GM21423 (cell line): ENCODE measurements around the gene CDHR5.
"Not testable (repeated sequence)": the region's sequence is repeated elsewhere in the genome, so short reads cannot be mapped to it uniquely, and the experiment has no call there.

ENCODE experiments used
- ATAC-seq: cut with Tn5 transposase; IDR thresholded peaks from one replicate; pipeline ENCODE4 v1.9.1; 2021; ENCODE audit warnings: mild to moderate bottlenecking, moderate library complexity; ENCODE audit not compliant: unreplicated experiment

Gene CDHR5, protein sequence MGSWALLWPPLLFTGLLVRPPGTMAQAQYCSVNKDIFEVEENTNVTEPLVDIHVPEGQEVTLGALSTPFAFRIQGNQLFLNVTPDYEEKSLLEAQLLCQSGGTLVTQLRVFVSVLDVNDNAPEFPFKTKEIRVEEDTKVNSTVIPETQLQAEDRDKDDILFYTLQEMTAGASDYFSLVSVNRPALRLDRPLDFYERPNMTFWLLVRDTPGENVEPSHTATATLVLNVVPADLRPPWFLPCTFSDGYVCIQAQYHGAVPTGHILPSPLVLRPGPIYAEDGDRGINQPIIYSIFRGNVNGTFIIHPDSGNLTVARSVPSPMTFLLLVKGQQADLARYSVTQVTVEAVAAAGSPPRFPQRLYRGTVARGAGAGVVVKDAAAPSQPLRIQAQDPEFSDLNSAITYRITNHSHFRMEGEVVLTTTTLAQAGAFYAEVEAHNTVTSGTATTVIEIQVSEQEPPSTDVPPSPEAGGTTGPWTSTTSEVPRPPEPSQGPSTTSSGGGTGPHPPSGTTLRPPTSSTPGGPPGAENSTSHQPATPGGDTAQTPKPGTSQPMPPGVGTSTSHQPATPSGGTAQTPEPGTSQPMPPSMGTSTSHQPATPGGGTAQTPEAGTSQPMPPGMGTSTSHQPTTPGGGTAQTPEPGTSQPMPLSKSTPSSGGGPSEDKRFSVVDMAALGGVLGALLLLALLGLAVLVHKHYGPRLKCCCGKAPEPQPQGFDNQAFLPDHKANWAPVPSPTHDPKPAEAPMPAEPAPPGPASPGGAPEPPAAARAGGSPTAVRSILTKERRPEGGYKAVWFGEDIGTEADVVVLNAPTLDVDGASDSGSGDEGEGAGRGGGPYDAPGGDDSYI

DNA sequence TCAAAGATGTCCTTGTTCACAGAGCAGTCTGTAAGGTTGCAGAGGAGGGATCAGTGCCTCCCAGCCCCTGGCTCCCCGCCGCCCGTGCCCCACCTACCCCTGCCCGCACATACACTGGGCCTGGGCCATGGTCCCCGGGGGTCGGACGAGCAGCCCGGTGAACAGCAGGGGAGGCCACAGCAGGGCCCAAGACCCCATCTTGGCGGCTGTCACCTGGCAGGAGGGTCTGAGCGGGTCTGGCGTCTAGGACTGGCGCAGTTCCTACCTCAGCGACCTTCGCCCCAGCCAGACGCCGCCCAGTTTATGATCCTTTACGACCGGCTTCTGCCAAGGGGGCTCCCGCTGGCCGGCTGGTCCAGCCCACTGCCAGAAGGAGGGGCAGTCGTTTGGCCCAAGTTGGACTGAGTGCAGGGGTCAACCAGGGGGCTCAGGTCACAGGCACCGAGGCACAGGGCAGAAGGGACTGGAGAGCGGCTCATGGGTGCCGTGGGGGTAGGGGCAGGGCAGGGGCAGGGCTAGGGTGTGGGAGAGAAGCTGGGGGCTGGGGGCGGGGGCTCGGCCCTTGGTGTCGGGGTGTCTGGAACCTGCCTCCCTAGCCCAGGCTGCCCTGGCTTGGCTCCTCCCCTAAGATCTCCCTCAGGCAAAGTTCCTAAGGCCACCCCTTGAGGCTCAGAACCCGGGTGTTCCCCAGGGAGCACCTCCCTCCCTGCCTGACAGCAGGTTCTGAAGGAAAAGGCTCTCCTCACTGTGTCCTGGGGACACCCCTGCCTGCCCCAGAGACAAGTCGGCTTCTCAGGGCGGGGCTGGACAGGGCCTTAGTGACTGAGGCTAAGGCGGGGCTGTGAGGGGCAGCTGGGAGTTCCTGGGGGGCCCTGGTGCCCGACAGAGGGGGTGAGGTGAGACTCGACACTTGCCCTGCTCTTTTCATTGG, at the start of gene CDHR5:
TSS of gene CDHR5 (minus strand) at position 251 of the 931 bp plus-strand sequence. CDS start at position 198, 53 bp downstream.
- no peak for ATAC-seq

DNA sequence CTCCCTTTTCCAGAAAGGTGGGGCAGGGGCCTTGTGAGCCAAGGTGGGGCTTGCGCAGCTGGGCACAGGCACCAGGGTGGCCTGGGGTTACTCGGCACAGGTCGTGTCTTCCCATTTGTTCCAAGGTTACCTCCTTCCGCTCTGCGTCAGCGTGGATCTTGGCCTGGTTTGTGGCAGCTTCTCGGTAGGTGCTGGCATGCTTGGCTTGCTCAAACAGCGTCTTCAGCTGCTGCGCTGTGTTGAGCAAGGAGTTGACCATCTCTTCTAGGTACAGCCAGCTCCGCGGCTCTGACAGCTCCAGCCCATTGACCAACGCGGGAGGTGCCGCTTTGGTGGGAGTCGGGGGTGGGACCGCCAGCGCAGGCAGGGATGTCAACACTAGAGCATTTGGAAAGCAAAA, 49.7 kb upstream of the CDHR5 start:
- no peak for ATAC-seq

DNA sequence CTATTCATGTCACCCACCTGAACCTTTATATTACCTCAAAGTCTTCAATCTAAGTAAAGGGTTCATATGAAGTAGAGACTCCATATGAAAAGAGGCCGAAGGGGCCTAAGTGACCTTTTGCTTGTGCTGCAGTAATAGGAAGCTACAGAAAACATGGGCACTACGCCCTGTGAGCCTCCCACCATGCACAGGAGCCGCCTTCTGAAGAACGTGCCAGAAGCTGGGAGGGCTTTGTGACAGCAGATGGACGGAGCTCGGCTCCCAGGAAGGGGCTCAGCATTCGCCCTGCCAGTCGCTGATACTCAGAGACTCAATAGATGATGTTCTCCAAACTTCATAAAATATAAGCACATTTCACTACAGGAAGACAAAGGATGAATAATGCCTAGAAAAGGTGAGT, 49.1 kb upstream of the CDHR5 start:
- no peak for ATAC-seq

DNA sequence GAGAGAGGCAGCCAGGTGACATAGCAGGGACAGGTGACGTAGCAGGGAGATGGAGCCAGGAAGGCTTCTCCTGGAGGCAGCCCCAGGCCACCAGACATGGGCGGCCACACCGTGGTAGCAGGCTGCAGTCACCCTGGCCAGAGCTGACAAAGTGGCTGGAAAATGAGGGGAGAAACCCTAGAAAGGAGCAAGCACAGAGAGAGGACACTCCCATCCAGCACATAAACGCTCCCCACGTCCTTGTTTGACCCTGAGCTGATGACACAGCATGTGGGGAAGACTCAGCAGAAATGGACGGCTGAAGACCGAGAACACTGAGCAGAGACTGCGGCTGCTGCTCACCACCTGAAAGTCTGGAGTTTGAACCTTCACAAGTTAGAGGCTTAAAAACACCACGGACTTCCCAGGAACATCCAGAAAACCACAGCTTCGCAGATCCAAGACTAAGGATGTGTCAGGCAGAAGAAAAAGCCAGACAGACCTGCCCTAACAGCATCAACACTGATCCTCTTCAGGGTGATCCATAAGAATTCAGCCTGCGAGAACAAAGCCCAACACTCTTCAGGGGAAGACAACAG, 41.0 kb upstream of the CDHR5 start:
- no peak for ATAC-seq

DNA sequence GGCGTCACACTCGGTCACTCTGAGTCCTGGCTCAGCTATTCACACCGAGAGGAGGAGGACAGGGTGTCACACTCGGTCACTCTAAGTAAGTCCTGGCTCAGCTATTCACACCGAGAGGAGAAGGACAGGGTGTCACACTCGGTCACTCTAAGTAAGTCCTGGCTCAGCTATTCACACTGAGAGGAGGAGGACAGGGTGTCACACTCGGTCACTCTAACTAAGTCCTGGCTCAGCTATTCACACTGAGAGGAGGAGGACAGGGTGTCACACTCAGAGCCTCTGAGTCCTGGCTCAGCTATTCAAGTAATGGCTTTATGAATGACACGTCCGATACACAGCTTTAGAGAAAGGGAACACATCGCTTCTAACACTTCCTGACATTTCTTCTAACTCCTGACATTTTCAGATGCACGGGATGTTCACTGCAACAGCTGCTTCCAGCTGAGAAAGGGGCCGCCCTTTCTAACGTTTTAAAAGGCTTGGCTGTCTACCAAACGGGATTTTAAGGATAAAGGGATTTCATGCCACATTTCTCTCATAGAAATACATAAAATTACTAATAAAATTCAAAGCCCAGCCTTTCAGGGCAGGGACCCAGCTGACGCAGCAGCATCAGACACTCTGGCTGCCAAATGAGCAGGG, 40.4 kb upstream of the CDHR5 start:
- no peak for ATAC-seq

DNA sequence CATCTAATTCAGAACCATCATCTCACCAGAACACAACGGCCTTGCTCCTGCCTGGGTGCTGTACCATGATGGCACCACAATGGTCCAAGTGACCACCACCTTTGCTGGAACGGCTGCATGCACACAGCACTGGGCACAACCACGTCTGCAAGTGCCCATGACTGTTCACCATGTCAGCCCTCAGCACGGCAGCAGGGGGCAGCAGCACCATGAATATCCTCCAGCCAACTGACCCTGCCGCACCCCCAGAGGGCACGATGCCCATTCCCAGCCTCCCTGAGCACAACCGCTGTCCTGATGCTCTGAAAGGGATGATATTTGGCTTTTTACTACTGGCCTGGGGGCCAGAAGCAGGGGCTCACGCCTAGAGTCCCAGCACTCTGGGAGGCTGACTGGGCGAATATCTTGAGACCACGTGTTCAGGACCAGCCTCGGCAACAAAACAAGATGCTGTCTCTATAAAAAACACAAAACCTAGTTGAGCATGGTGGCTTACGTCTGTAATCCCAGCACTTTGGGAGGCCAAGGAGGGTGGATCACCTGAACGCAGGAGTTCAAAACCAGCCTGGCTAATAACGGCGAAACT, 38.0 kb upstream of the CDHR5 start:
- no peak for ATAC-seq

DNA sequence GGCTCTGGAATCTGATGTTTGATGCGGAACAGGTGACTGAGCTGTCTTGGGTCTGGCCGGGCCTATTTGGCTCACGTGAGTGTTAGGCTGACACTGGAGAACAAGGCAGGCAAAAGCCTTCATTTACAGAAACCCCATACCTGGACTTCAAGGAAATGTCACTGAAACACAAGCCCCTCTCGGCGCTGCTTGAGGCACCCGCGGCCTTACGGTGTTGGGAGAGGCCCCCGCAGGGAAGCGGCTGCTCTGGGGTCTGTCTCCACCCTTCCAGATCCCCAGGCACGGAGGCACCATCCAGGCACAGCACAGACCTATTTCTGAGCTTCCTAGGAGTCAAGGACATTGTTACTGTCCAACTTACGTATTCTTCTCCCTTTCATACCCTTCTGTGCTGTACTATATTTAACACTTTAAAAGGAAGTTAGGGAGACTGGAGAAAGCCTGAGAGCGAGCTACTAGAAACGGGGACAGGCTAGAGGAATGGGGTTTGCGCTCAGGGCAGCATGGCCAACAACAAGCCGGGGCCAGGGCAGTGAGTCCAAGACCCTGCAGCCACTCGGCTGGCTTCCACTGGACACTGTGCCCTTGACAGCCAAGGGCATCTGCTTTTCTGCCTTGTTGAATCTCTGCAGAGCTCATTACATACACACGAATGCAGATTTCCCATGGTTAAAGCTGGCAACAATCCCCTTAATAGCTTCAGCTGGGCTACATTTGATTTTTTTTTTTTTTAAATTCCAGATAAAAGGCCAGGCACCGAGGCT, 36.1 kb upstream of the CDHR5 start:
- ATAC-seq = no peak

DNA sequence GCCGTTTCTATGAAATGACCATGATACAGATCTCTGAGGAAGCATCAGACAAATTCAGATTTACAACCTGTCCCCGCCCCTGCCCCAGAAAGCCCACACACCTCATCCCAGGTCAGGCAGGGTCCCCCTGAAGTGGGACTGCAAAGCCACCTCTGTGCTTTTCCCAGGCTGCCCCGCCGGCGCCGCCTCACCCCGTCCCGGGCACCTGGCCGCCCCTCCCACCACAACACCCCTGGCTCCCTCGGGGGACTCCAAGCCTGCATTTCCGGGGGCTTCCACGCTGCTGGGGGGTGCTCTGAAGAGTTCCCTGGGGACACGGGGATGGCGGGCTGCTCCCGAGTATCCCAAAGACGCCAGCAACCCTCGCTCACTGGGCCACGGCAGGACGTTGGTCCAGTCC, 35.5 kb upstream of the CDHR5 start:
- ATAC-seq = no peak

DNA sequence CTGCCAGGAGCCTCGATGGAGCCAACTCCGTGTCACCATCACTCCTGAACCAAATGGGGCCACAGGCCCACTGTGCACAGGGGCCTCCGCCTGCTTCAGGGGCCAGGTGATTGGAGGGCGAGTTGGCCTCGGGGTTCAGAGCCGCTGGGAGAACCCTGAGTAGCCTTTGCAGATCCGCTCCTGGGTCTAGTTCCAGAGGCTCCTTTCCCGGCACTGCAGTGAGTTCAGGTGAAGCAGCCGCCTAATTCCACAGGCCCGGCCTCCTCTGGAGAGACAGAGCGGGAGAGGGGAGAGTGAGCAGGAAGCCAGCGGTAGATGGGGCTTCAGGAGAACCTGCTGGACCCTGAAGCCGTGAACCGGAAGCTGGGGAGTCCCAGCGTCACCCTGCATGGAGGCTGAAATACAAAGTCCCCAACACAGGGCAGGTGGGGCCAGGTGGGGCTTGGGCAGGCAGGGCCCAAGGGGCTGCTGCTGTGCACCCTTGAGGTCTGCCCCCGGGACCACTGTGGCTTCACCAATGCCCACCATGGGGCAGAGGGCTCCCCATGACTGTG, 34.9 kb upstream of the CDHR5 start:
- no peak for ATAC-seq

DNA sequence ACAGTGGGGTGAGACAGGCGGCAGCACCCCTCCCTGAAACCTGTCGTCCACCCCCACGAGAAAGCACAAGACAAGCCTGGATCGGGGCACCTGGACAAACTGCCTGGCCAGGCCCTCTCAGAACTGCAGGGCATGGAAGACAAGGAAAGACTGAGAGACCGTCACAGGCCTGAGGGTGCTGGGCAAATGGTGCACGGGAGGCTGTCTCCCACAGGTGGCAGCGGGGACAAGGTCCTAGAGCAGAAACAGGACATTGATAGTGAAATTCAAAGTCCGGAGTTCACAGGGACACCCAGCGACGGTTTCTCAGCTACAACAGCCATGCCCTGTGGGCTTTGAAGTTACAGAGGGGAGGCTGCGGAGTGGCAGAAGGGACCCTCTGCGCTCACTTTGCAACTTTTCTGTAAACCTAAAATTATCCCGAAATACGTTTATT, 33.0 kb upstream of the CDHR5 start:
- no peak for ATAC-seq

DNA sequence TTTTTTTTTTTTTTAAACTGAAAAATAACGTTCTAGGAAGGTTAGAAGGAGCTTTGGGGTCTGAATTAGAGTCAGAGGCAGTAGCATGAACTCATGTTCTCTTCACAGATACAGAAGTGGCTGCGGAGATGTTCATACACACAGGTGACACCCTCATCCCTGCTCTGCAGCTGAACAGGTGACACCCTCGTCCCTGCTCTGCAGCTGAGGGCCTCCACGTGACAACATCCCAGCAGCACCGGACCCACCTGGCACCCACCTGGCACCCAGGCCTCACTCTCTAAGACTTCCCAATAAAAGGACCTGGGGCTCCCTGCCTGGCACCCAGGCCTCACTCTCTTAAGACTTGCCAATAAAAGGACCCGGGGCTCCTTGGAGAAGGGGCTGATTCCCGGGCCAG, 32.1 kb upstream of the CDHR5 start:
- ATAC-seq = no peak

DNA sequence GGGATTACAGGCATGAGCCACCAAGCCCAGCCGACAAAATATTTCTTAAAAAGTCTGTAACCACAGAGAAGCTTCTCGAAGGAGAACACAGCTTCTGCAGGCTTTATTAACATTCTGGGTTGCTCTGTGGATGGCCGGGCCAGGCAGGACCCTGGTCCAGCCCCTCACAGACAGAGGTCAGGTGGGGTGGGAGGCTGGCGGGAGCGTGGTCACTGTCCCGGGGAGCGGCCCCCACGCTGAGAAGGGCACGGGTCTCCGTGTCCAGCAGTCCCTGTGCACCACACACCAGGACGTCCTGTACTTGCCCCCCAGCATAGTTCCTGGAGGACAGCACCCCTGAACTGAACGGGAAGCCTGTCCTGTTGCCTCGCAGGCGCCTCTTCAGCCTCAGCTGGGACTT, 31.7 kb upstream of the CDHR5 start:
- no peak for ATAC-seq

DNA sequence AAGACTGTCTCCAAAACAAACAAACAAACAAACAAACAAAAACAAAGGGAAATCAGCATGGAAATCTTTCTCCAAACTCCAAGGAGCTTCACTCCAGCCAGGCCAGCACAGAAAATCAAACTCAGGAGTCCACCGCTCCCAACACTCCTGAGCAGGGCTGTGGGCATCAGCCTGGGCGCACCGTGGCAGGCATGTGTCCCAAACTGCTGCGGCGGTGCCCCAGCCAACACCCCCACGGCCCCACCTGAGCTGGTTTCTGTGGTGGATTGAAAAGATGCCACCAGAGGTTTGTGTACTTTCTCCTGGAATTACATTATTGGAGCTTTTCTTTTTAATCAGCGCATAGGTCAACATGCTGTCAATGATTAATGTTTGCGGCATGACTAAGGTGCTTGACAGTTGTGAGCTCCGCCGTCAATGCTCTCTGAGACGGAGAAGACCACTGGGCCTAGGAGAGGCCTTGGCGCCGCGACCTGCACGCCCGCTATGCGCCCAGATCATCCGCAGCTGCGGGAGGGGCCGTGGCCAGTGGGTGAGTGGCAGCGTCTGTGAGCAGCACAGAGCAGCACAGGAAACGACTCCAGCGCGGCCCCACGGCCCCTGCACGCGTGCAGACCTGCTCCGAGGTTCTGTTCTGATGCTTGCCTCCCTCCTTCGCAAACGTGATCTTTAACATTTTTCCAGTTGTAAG, 30.4 kb upstream of the CDHR5 start:
- no peak for ATAC-seq

DNA sequence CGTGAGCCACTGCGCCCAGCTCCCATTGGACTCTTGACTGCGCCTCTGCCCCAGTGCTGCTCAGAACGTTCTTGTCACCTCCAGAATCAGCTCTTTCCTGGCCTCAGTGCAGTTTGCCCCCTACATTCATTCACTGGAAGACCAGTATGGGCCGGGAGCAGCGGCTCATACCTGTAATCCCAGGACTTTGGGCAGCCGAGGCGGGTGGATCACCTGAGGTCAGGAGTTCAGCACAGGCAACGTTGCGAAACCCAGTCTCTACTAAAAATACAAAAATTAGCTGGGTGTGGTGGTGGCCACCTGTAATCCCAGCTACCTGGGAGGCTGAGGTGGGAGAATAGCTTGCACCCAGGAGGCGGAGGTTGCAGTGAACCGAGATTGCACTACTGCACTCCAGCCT, 29.7 kb upstream of the CDHR5 start:
- not testable (repeated sequence) for ATAC-seq

DNA sequence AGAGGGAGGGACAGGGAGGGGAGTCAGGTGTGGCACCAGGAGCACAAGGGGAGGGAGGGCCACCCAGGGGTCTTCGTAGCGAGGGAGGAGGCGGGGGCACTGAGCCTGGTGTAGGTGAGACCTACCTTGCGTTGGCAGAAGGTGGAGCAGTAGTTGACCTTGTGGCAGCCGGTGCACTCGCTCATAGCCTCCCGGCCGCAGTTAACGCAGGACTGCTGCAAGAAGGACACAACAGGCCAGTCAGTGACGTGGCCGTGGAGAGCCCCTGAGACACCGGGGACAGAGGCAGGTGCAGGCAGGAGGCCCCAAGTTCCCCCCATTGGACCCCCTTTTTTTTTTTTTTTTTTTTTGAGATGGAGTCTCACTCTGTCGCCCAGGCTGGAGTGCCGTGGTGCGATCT, 29.1 kb upstream of the CDHR5 start:
- no peak for ATAC-seq

DNA sequence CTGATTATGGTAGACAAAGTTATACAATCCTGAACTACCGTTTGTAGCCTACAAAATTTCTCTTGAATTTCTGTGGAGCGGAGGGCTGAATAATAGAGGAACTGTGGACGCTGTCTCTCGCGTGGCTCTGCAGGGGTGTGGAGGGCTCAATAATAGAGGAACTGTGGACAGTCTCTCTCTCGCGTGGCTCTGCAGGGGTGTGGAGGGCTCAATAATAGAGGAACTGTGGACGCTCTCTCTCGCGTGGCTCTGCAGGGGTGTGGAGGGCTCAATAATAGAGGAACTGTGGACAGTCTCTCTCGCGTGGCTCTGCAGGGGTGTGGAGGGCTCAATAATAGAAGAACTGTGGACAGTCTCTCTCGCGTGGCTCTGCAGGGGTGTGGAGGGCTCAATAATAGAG, 28.4 kb upstream of the CDHR5 start:
- ATAC-seq = not testable (repeated sequence)

DNA sequence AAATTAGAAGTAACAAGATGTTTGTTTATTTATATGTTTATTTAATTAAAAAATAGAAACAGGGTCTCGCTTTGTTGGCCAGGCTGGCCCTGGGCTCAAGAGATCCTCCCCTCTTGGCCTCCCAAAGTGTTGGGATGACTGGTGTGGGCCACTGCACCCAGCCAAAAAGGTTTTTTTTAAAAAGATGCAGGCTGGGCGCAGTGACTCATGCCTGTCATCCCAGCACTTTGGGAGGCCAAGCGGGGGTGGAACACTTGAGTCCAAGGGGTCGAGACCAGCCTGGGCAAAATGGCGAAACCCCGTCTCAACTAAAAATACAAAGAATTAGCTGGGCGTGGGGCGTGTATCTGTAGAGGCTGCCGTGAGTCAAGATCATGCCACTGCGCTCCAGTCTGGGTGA, 25.7 kb upstream of the CDHR5 start:
- ATAC-seq = no peak

DNA sequence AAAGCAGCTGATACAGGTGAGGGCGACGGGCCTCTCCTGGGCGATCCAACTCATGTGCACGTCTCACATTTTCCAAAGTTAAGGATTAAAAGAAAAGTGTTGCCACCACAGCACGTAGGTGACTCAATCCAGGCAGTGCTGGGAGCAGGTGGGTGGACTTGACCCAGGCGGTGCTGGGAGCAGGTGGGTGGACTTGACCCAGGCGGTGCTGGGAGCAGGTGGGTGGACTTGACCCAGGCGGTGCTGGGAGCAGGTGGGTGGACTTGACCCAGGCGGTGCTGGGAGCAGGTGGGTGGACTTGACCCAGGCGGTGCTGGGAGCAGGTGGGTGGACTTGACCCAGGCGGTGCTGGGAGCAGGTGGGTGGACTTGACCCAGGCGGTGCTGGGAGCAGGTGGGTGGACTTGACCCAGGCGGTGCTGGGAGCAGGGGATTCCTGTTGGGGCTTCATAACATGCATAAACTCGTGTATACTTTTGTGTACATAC, 23.0 kb upstream of the CDHR5 start:
- not testable (repeated sequence) for ATAC-seq
